Right atrium auricular region (tissue), 2 donors: ENCODE data around the gene TNRC6C. TPM values are rescaled to one million over a fixed set of nuclear protein-coding genes. Genes with fewer than 3 reads are reported as not detected.

Experiments used
- DNase-seq: peaks from one replicate; pipeline ENCODE4 v3.0.0-alpha.2; 2019; ENCODE audit warnings: low spot score
- H3K27ac ChIP-seq, 2 donors: fragments of 200-600 bp; sonication (generic); 1 replicate in 1 of 2; 2 replicates in 1 of 2; pipeline ENCODE4 v1.5.1; 2016 to 2019
- H3K27me3 ChIP-seq, 2 donors: fragments of 200-600 bp; sonication (generic); one replicate each; pipeline versions ENCODE4 v1.5.1 to v1.6.0; 2017 to 2019
- H3K36me3 ChIP-seq: fragments of 200-600 bp; sonication (generic); one replicate; pipeline ENCODE4 v1.5.1; 2016
- H3K4me1 ChIP-seq, 2 donors: fragments of 200-600 bp; sonication (generic); one replicate each; pipeline versions ENCODE4 v1.5.1 to v1.6.0; 2017 to 2019
- H3K4me3 ChIP-seq, 2 donors: fragments of 200-600 bp; sonication (generic); 1 replicate in 1 of 2; 2 replicates in 1 of 2; pipeline ENCODE4 v1.5.1; 2017 to 2019; ENCODE audit warnings: mild to moderate bottlenecking in 1 of 2, moderate library complexity in 1 of 2
- H3K9me3 ChIP-seq, 2 donors: fragments of 200-600 bp; sonication (generic); one replicate each; pipeline ENCODE4 v1.5.1; 2019
- total RNA-seq, 2 donors: library from RNA; depleted of rRNA; stranded (reverse); fragments of >200 nt; gene quantifications; one replicate each; pipeline ENCODE4 v1.1.0, GENCODE V29; 2016
- TF ChIP-seq, protein P1 (sequence below), 2 donors: fragments of 200-600 bp; sonication (generic); IDR thresholded peaks; one replicate each; pipeline ENCODE4 v1.5.1; 2019; ENCODE audit warnings: antibody characterized with exemption in 2 of 2

TNRC6C gene
- total RNA-seq, 2 donors from 2014 or later = 8.7 to 13.0 TPM

DNA sequence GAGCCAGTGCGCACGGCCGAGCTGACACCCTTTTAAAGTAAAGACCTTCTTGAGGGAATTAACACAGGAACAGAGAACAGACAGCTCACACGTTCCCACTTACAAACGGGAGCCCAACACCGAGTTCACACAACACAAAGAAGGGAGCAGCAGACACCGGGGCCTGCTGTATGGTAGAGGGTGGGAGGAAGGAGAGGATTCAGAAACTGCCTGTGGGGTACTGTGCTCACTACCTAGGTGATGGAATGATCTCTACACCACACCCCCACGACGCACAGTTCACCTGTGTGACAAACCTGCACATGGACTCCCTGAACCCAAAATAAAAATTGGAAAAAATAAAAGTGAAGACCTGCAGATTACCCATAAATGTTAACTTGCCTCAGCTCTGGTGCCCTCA is 137.6 kb downstream of the TNRC6C start:
- H3K4me1 ChIP-seq = no peaks in the 10 kb centered on the region
- no peak for DNase-seq
- no peaks in the 10 kb centered on the region for H3K27me3 ChIP-seq
- H3K4me3 ChIP-seq = no peak overlapping the region
- H3K9me3 ChIP-seq = no peaks in the 10 kb centered on the region
- H3K36me3 ChIP-seq = peaks cover 95% of the 10 kb centered on the region
- TF ChIP-seq, protein P1, sequence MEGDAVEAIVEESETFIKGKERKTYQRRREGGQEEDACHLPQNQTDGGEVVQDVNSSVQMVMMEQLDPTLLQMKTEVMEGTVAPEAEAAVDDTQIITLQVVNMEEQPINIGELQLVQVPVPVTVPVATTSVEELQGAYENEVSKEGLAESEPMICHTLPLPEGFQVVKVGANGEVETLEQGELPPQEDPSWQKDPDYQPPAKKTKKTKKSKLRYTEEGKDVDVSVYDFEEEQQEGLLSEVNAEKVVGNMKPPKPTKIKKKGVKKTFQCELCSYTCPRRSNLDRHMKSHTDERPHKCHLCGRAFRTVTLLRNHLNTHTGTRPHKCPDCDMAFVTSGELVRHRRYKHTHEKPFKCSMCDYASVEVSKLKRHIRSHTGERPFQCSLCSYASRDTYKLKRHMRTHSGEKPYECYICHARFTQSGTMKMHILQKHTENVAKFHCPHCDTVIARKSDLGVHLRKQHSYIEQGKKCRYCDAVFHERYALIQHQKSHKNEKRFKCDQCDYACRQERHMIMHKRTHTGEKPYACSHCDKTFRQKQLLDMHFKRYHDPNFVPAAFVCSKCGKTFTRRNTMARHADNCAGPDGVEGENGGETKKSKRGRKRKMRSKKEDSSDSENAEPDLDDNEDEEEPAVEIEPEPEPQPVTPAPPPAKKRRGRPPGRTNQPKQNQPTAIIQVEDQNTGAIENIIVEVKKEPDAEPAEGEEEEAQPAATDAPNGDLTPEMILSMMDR (IDR thresholded peaks at IDR 0.05) = no peak
- H3K27ac ChIP-seq = no peak overlapping the region

DNA sequence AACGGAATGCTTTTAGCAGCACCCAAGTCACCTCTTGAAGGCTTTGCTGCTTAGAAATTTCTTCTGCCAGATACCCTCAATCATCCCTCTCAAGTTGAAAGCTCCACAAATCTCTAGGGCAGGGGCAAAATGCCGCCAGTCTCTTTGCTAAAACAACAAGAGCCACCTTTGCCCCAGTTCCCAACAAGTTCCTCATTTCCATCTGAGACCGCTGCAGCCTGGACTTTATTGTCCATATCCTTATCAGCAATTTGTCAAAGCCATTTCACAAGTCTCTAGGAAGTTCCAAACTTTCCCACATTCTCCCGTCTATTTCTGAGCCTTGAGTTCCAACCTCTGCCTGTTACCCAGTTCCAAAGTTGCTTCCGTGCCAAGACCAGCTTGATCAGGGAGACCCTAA is 142.6 kb downstream of the TNRC6C start:
- H3K4me1 ChIP-seq = no peaks in the 10 kb centered on the region
- H3K36me3 ChIP-seq = peaks cover 84% of the 10 kb centered on the region
- H3K27me3 ChIP-seq = no peaks in the 10 kb centered on the region
- no peaks in the 10 kb centered on the region for H3K9me3 ChIP-seq
- H3K27ac ChIP-seq = no peak overlapping the region
- no peak overlapping the region for H3K4me3 ChIP-seq
- TF ChIP-seq, protein P1 (IDR thresholded peaks at IDR 0.05) = no peak
- no peak for DNase-seq

DNA sequence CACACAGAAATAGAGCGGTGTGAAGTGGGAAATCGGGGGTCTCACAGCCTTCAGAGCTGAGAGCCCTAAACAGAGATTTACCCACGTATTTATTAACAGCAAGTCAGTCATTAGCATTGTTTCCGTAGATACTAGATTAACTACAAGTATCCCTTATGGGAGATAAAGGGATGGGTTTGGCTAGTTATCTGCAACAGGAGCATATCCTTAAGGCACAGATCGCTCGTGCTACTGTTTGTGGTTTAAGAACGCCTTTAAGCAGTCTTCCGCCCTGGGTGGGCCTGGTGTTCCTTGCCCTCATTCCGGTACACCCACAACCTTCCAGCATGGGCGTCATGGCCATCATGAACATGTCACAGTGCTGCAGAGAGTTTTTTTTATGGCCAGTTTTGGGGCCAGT is 143.0 kb downstream of the TNRC6C start:
- H3K4me1 ChIP-seq = no peaks in the 10 kb centered on the region
- no peak for DNase-seq
- H3K9me3 ChIP-seq = no peaks in the 10 kb centered on the region
- TF ChIP-seq, protein P1 (IDR thresholded peaks at IDR 0.05) = no peak
- no peak overlapping the region for H3K27ac ChIP-seq
- no peak overlapping the region for H3K4me3 ChIP-seq
- H3K27me3 ChIP-seq = no peaks in the 10 kb centered on the region
- peaks cover 79% of the 10 kb centered on the region for H3K36me3 ChIP-seq

DNA sequence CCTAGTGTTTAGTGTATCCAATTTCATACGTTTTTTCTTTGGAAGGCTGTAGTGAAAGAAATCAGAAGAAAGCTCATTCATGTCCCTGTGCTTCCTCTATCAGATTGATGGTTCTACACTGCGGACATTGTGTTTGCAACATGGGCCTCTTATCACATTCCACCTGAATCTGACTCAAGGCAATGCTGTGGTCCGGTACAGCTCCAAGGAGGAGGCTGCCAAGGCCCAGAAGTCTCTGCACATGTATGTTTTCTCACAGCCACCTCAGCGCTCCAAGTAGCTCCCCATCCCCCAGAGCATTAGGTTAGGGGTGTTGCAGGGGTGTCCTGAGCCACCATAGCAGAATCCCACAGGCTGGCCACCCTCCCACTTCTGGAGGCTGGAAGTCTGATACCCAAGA is 144.8 kb downstream of the TNRC6C start:
- H3K27ac ChIP-seq = no peak overlapping the region
- H3K4me1 ChIP-seq = no peaks in the 10 kb centered on the region
- H3K27me3 ChIP-seq = no peaks in the 10 kb centered on the region
- H3K4me3 ChIP-seq = no peak overlapping the region
- H3K36me3 ChIP-seq = peaks cover 62% of the 10 kb centered on the region
- no peaks in the 10 kb centered on the region for H3K9me3 ChIP-seq
- DNase-seq = no peak
- TF ChIP-seq, protein P1 (IDR thresholded peaks at IDR 0.05) = no peak

DNA sequence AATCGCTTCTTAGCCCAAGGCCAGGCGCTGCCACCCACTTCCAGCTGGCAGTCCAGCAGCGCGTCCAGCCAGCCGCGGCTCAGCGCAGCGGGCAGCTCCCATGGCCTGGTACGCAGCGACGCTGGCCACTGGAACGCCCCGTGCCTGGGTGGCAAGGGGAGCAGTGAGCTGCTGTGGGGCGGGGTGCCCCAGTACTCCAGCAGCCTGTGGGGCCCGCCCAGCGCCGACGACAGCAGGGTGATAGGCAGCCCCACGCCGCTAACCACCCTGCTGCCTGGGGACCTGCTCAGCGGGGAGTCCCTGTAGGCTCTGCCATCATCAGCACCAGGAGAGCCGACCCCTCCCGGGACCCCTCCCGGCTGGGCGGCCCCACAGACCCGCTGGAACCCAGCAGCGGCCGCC is 146.0 kb downstream of the TNRC6C start:
- H3K9me3 ChIP-seq = no peaks in the 10 kb centered on the region
- no peak for DNase-seq
- H3K36me3 ChIP-seq = peaks cover 49% of the 10 kb centered on the region
- no peak overlapping the region for H3K27ac ChIP-seq
- TF ChIP-seq, protein P1 (IDR thresholded peaks at IDR 0.05) = no peak
- no peak overlapping the region for H3K4me3 ChIP-seq
- no peaks in the 10 kb centered on the region for H3K4me1 ChIP-seq
- no peaks in the 10 kb centered on the region for H3K27me3 ChIP-seq

DNA sequence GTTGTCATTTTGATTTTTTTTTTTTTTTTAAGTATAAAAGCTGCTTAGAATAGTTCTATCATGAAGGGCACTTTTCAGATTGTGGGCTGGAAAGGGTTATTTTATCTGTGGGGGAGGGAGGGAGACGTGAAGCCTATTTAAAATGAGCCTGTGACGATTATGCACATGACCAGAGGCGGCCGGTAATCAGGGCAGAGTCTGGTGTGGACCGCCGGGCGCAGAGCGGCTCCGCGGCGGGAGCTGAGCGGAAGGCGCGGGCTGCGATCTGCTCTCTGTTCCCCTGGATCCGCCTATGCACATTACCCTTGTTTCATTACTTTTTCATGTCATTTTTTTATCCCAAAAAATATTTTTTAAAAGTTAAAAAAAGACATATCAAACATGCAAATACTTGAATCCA is 146.6 kb downstream of the TNRC6C start:
- no peak for DNase-seq
- Histone ChIP-seq H3K36me3 (peaks cover 44% of the 10 kb centered on the region), H3K4me1 (no peaks in the 10 kb centered on the region), H3K27me3 (no peaks in the 10 kb centered on the region), H3K9me3 (no peaks in the 10 kb centered on the region), H3K4me3 (no peak overlapping the region), H3K27ac (no peak overlapping the region)
- TF ChIP-seq, protein P1 (IDR thresholded peaks at IDR 0.05) = no peak
